Non-pigmented ciliary epithelial cell (primary cell): Measurements from ENCODE around the gene MAST1.
"Not testable (repeated sequence)": the region's sequence is repeated elsewhere in the genome, so short reads cannot be mapped to it uniquely, and the experiment has no call there.

Experiments used
- DNase-seq: peaks from one replicate; pipeline ENCODE4 v3.0.0-alpha.2; 2010; ENCODE audit warnings: low read depth

Gene MAST1

DNA sequence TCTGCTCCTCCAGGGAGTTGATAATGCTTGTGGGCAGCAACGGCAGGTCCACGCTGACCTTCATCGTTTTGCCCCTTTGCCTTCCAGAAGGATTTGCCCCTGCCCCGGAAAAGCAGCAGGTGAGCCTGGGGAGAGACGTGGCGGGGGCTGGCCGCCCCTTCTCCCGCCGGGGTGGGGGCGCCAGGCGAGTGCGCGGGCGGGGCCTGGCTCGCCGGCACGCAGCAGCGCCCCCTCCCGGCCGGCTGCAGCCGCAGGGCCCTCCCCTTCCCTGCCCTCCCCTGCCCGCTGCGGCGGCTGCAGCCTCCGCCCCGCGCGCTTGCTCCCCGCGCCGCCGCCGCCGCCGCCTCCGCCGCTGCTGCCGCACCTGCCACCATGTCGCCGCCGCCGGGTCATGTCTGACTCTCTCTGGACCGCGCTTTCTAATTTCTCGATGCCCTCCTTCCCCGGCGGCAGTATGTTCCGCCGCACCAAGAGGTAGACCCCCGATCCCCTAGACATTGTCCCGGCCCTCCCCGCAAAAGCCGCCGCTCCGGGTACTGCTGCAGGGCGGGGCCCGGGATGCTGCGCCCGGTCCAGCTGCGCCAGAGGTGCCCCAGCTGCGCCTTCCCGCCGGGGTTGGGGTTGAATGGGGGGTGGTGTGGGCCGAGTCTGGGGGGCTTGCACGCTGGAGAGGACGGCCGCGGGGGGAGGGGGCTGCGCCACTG, at the start of gene MAST1:
TSS of gene MAST1 (plus strand) at position 334 of the 704 bp plus-strand sequence. CDS start at position 392, 58 bp downstream.
- no peak for DNase-seq

DNA sequence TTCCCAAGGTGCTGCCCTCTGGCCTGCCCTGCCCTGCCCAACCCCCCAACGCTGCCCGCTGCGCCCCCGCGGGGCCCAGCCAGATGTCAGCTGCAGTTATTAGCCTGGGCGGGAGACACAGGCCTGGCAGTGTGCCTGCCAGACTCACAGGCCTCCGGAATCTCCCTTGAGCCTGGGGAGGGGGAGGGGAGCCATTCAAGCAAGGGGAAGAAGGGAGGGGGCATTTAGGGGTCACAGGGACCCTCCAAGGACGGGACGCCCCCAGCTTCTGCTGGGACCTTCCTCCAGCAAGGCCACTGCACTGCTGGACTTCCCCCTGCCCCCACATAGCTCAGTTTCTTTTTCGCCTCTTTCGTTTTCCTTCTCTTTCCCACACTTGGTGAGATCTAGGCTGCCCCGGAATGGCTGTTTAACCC, 49.6 kb upstream of the MAST1 start:
- DNase-seq = no peak

DNA sequence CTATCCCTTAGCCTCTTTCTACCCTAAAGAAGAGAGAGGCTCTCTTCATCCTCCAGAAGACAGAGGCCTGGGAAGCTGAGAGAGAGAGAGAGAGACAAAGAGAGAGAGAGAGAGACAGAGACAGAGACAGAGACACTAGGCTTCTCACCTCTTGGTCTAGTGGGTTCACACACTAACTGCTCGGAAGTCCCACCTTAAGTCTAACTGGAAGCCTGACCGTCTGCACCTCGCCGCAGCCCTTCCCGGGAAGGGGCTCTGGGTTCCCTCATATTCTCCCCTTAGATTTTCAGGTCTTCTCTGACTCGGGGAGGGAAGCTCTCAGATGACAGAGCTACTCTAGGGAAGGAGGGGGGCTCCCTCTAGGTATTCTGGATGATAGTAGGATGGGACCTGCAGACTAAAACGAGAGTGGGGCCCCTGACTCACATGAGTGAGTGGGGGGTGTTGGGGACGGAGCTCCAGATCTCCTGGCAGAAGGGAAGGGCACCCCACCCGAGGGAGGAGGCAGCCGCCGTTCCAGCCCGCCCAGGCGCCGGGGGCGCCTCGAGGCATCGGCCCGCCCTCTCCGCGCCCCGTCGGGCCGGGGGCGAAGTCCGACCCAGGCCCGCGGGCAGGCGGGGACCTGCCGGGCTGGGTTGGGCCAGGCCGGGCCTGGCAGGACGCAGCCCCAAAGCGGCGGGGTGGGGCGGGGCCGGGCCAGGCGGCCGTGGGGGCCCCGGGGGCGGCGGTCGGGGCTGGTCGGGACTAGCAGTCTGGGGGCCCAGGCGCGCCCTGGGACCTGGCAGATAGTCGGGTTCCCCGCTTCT, 49.0 kb upstream of the MAST1 start:
- no peak for DNase-seq

DNA sequence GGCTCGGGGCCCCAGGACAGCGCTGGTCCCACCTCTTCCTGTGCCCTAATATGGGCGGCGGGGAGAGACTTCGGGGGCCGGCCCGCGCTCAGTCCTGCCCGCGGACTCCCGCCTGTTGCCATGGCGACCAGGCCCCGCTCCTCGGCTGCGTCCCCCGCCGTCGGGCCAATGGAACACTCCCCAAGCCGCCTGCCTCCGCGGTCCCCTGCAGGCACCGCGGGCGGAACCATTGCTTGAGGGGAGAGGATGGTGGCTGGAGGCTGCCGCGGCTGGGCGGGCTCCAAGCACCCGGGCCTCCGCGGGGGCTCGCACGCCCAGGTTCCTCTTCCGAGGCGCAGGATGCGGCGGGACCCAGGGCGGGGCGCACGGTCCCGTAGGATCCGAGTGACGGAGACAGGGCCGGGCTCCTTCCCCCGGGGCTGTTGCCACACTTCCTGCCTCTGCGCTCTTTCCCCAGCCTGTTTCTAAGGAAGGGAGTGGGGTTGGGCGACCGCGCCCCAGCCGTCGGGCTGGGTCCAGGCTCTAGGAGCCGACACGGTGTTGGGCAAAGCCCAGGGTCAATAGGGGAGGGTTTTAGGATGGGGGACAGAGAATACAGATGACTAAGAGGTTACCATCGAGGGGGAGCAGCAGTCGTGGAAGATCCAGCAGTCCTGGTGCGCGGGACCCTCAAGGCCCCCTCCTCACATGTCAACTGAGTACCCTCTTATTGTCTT, 48.3 kb upstream of the MAST1 start:
- no peak for DNase-seq

DNA sequence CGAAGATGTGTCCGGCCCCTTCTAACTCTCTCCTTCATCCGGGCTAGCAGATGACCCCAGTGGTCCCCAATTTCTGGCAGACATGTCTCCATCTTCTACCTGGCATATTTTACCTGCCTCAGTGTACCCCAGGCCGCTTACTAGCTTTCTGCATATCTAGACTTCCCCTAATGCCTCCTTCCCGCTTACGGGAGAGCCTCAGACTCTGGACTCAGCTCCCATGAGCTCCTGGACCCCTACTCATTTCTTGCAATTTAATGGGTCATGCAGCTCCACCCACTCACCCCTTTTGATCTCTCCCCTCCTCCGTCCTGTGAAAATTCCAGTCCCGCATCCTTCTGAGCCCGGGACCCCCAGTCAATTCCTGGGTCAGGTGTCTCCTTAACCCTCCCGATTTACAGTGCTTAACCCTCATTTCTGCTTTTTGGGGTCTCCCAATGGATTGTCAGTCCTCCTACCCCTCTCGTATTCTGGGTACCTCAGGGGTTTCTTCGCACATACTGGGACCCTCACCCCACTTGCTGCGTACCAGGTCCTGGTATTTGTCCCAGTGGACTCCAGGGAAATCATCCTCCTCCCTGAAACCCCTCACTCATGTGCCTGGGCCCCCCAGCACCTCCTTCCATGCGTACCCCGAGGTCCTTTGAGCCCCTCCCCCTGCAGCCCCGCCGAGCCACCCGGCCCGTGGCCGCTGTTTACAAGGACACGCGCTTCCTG, 47.5 kb upstream of the MAST1 start:
- no peak for DNase-seq

DNA sequence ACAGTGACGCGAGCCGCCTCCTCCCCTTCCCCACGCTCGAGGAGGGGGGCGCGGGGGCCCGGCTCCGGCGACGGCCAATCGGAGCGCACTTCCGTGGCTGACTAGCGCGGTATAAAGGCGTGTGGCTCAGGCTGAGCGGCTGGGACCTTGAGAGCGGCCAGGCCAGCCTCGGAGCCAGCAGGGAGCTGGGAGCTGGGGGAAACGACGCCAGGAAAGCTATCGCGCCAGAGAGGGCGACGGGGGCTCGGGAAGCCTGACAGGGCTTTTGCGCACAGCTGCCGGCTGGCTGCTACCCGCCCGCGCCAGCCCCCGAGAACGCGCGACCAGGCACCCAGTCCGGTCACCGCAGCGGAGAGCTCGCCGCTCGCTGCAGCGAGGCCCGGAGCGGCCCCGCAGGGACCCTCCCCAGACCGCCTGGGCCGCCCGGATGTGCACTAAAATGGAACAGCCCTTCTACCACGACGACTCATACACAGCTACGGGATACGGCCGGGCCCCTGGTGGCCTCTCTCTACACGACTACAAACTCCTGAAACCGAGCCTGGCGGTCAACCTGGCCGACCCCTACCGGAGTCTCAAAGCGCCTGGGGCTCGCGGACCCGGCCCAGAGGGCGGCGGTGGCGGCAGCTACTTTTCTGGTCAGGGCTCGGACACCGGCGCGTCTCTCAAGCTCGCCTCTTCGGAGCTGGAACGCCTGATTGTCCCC, 46.8 kb upstream of the MAST1 start, which contains the start of gene JUNB:
TSS of gene JUNB (plus strand) at position 142 of the 706 bp plus-strand sequence. CDS start at position 428, 286 bp downstream.
- no peak for DNase-seq

DNA sequence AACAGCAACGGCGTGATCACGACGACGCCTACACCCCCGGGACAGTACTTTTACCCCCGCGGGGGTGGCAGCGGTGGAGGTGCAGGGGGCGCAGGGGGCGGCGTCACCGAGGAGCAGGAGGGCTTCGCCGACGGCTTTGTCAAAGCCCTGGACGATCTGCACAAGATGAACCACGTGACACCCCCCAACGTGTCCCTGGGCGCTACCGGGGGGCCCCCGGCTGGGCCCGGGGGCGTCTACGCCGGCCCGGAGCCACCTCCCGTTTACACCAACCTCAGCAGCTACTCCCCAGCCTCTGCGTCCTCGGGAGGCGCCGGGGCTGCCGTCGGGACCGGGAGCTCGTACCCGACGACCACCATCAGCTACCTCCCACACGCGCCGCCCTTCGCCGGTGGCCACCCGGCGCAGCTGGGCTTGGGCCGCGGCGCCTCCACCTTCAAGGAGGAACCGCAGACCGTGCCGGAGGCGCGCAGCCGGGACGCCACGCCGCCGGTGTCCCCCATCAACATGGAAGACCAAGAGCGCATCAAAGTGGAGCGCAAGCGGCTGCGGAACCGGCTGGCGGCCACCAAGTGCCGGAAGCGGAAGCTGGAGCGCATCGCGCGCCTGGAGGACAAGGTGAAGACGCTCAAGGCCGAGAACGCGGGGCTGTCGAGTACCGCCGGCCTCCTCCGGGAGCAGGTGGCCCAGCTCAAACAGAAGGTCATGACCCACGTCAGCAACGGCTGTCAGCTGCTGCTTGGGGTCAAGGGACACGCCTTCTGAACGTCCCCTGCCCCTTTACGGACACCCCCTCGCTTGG, 46.1 kb upstream of the MAST1 start:
- DNase-seq = no peak

DNA sequence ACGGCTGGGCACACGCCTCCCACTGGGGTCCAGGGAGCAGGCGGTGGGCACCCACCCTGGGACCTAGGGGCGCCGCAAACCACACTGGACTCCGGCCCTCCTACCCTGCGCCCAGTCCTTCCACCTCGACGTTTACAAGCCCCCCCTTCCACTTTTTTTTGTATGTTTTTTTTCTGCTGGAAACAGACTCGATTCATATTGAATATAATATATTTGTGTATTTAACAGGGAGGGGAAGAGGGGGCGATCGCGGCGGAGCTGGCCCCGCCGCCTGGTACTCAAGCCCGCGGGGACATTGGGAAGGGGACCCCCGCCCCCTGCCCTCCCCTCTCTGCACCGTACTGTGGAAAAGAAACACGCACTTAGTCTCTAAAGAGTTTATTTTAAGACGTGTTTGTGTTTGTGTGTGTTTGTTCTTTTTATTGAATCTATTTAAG, 45.4 kb upstream of the MAST1 start:
- DNase-seq = no peak

DNA sequence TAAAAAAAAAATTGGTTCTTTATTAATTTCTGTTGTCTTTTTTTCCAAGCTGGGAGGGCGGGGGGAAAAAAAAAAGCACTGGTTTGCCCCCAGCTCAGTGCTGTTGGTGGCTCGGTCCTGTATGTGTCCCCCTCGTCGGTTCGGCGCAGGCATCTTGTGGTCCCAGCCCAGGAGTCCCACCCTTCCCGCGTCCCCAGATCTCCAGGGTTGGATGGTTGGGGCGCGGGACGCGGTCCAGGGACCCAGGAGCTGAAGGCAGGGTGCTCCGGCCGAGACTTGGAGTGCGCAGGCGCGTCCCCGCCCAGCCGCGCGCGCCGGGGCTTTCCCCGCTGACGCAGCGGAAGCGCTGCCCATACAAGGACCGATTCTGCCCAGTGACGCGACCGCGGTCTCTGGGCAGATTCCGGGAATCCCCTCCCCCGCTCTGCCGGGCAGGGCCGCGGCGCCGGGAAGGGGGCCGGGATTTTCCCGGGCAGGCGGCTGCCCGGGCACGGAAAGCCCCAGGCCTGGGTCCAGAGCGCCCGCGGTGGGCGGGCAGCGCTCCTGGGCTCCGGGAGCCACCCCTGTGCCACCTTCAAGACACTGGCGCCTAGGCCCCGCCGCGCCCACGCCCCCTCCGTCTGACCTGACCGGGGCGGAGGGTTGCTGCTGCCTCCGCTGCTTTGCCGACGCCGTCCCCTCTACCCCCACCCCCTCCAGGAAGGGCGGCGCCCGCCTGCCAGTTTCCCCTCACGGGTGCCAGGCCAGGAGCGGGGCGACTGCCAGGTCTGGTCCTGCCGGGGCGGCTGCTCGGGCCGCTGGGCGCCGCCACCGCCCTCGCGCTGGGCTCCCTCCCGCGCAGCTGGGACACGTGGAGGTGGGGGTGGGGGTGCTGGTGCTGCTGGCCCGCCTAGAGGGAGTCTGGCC, 44.8 kb upstream of the MAST1 start:
- no peak for DNase-seq

DNA sequence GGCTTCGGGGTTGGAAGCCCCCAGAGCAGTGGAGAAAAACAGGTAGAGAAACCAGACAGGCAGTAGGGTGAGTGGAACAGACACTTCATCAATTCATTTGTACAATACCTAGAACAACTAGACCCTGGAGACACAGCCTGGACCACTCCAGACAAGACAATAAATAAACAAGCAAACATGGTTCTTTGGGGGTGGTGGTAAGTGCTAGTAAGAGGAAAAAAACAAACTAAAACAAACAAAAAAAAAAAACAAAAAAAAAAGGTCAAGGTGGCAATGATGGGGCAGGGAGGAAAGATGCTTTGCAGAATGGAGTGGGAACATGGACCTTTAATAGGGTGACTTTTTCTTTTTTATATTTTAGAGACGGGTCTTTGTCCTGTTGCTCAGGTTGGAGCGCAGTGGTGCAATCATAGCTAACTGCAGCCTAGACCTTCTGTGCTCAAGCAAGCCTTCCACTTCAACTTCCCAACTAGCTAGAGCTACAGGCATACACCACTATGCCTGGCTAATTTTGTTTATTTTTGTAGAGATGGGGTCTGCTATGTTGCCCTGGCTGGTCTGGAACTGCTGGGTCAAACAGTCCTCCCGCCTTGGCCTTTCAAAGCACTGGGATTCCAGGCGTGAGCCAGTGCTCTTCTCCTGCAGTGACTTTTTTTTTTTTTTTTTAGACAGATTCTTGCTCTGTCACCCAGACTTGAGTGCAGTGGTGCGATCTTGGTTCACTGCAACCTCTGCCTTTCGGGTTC, 43.9 kb upstream of the MAST1 start:
- DNase-seq = no peak

DNA sequence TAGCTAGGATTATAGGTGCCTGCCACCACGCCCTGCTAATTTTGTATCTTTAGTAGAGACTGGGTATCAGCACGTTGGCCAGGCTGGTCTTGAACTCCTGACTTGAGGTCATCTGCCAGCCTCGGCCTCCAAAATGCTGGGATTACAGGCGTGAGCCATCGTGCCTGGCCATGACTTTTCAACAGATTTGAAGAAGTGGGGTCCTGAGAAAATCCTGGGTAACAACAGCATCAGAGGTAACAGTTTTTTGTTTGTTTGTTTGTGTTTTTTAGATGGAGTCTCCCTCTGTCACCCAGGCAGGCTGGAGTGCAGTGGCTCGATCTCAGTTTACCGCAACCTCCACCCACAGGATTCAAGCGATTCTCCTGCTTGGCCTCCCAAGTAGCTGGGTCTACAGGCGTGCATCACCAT, 43.3 kb upstream of the MAST1 start:
- no peak for DNase-seq

DNA sequence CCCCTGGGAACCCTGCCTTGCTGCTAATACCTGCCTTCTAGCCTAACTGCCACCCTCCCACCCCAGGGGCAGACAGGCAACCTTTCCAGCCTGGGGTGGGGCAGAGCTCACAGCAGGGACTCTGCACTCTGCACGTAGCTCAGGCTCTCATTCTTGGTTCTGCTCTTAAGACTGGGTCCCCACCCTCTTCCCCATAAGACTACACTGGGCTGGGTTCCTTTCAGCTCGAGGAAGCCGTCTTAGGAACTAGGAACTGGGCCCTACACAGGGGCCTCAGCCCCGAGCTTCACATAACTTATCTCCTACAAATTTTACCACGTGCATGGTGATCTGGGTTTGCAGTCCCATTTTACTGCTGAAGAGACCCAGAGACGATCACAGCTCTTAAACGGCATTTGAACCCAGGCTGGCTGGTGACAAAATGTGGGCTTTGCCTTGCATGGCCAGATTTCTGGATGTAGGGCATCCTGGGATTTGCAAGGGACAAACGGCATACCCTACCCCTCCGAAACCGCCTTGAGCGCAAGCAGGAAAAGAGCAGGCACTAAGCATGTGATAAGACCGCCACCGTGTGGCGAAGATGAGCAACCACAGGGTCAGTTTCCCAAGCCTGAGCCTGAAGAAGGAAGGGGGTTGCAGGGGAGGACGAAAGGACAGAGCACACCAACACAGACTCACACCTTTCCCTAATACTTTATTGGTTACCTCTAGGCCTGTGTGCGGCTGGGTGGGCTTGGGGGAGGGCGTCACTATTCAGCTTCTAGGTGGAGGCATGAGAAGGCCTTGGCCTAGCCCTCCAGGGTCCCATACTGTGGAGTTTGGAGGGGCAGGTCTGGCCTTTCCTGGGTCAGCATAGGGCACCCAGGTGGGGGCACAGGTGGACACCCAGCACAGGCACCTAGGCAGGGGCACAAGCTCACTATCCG, 41.9 kb upstream of the MAST1 start:
- DNase-seq = no peak

DNA sequence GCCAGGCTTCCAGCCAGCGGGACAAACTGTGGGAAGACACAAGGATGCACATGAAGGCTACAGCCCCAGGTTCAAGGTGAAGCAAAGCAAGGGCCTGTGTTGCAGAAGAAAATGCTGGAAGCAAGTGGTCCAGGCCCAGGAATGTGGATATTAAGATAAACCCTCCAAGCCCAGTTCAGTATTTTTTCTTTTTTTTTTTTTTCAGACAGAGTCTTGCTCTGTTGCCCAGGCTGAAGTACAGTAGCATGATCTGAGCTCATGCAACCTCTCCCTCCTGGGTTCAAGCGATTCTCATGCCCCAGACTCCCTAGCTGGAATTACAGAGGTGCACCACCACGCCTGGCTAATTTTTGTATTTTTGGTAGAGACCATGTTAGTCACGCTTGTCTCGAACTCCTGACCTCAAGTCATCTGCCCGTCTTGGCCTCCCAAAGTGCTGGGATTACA, 41.2 kb upstream of the MAST1 start:
- DNase-seq = no peak

DNA sequence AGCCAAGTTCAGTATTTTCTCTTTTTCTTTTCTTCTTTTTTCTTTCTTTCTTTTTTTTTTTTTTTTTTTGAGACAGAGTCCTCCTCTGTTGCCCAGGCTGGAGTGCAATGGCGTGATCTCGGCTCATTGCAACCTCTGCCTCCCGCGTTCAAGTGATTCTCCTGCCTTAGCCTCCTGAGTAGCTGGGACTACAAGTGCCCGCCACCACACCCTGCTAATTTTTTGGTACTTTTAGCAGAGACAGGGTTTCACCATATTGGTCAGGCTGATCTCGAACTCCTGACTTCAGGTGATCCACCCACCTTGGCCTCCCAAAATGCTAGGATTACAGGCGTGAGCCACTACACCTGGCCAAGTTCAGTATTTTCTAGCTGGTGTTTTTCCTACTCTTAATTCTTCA, 40.7 kb upstream of the MAST1 start:
- DNase-seq = not testable (repeated sequence)

DNA sequence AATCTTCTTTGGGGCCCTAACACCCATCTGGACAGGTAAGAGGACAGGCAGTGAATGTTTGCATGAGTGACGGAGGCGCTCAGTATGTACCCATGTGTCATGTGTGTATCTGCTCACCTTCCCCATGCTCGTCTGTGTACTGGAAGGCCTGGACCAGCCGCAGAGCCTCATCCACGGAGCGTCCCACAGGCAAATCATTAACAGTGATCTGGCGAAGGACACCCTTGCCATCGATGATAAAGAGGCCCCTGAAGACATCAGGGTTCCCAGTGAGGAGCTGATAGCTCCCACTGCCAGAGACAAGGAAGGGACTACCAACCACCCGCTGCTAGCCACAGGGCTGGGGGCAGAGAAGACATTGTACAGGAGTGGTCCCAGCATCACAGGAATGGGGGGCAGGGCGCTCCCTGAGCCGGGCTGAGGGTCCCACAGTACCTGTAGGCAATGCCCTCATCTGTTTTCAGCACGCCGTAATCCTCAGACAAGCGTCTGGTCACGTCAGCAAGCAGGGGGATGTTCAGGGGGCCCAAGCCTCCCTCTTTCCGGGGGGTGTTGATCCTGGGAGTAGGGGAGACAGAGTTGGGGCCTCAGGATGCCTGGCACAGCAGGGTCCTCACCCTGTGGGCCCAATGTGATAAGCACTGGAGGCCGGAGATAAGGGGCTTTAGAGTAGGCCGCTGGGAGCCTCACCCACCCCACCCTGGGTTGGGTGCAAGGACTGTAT, 38.4 kb upstream of the MAST1 start:
- no peak for DNase-seq

DNA sequence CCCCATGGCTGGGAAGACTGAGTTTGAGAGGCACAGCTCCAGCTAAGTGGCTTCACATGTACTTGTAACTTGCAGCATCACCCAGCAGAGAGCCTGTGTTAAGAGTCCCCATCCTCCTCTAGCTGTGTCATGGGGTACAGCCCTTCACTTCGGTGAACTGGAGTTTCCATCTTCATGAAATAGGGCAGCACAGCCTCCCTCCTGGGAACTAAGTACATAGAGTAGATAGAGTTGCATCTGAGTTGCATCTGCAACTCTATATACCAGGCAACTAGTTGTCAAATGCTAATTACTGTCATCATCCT, 37.9 kb upstream of the MAST1 start:
- no peak for DNase-seq

DNA sequence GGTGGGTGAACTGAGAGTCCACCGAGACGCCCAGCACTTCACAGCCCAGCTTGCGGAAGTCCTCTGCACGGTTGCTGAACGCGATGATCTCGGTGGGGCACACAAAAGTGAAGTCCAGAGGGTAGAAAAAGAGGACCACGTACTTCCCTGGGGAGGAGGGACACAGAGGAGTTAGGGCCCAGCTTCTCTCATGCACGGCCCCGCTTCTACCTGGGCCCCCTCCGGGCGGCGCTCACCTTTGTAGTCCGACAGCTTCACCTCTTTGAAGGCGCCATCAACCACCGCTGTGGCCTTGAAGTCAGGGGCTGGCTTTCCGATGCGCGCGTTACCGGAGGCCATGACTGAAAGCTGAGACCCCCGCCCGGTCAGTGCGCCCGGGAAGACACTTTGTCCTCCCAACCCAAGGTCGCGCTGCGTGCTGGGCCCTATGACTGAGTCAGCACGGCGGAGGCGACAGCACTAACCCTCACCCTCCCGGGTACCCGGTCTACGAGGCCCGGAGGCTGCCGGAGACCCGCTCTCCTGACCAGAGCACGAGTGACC, 37.3 kb upstream of the MAST1 start:
- DNase-seq = no peak
